GM23248 (cell line): ENCODE data around the gene KRT36. TPM values are rescaled to one million over a fixed set of nuclear protein-coding genes. Genes with fewer than 3 reads are reported as not detected.

ENCODE experiments used
- DNase-seq: peaks from one replicate; pipeline ENCODE4 v3.0.0-alpha.2; 2015
- H2AFZ ChIP-seq: fragments of 200-600 bp; sonication (generic); 2 replicates; pipeline ENCODE4 v1.6.1; 2016; ENCODE audit warnings: antibody characterized with exemption
- H3F3A ChIP-seq: fragments of 200-600 bp; sonication (generic); 2 replicates; pipeline ENCODE4 v1.6.1; 2016; ENCODE audit warnings: mild to moderate bottlenecking, antibody characterized with exemption, mixed run types; ENCODE audit not compliant: insufficient read depth
- H3K27ac ChIP-seq: fragments of 200-600 bp; sonication (generic); 2 replicates; pipeline ENCODE4 v1.5.1; 2016; ENCODE audit warnings: mild to moderate bottlenecking
- H3K27me3 ChIP-seq: fragments of 200-600 bp; sonication (generic); replicated peaks from 2 replicates; pipeline ENCODE4 v1.6.1; 2016; ENCODE audit warnings: mild to moderate bottlenecking; ENCODE audit not compliant: insufficient read depth
- H3K36me3 ChIP-seq: fragments of 200-600 bp; sonication (generic); 2 replicates; pipeline ENCODE4 v1.6.1; 2016; ENCODE audit warnings: low read depth, mild to moderate bottlenecking
- H3K4me1 ChIP-seq: fragments of 200-600 bp; sonication (generic); 2 replicates; pipeline ENCODE4 v1.6.1; 2016; ENCODE audit warnings: mild to moderate bottlenecking; ENCODE audit not compliant: insufficient read depth
- H3K4me2 ChIP-seq: fragments of 200-600 bp; sonication (generic); one replicate; pipeline ENCODE4 v1.6.1; 2016; ENCODE audit warnings: mild to moderate bottlenecking; ENCODE audit not compliant: unreplicated experiment
- H3K4me3 ChIP-seq: fragments of 200-600 bp; sonication (generic); 2 replicates; pipeline ENCODE4 v1.5.1; 2016; ENCODE audit warnings: mild to moderate bottlenecking
- H3K79me2 ChIP-seq: fragments of 200-600 bp; sonication (generic); 2 replicates; pipeline ENCODE4 v1.6.1; 2016; ENCODE audit warnings: mild to moderate bottlenecking; ENCODE audit not compliant: insufficient read depth
- H3K9ac ChIP-seq: fragments of 200-600 bp; sonication (generic); 2 replicates; pipeline ENCODE4 v1.6.1; 2016; ENCODE audit warnings: mild to moderate bottlenecking
- H3K9me2 ChIP-seq: fragments of 200-600 bp; sonication (generic); 2 replicates; pipeline ENCODE4 v1.6.1; 2016; ENCODE audit warnings: mixed run types, mild to moderate bottlenecking, moderate library complexity; ENCODE audit not compliant: insufficient read depth
- H3K9me3 ChIP-seq: fragments of 200-600 bp; sonication (generic); one replicate; pipeline ENCODE4 v1.6.1; 2017; ENCODE audit warnings: low read depth
- H4K20me1 ChIP-seq: fragments of 200-600 bp; sonication (generic); 2 replicates; pipeline ENCODE4 v1.6.0; 2016; ENCODE audit not compliant: insufficient read depth
- EZH2 ChIP-seq: fragments of 200-600 bp; sonication (generic); IDR thresholded peaks from 2 replicates; pipeline ENCODE4 v1.6.1; 2018; ENCODE audit warnings: antibody characterized with exemption, mild to moderate bottlenecking; ENCODE audit not compliant: insufficient read depth, poor library complexity, severe bottlenecking
- EZH2phosphoT487 ChIP-seq: fragments of 200-600 bp; sonication (generic); IDR thresholded peaks from 2 replicates; pipeline ENCODE4 v1.6.1; 2018; ENCODE audit warnings: antibody characterized with exemption, moderate library complexity, mild to moderate bottlenecking, low read depth; ENCODE audit not compliant: insufficient read depth
- WGBS, 2 experiments: methylation state at CpG; one replicate each; pipeline ENCODE4 v1.1.6; 2015 to 2017; ENCODE audit warnings: low lambda C conversion rate in 2 of 2, low coverage in 1 of 2; ENCODE audit errors: missing lambda C conversion rate in 2 of 2; 5-methylcytosine and 5-hydroxymethylcytosine counted together
- in situ Hi-C: fragments of 300-500 bp; cut with MboI; formaldehyde crosslinking; loops from 2 replicates; pipeline ENCODE4 v1.15.0; 2020
- polyA plus RNA-seq: library from polyadenylated mRNA; unstranded; fragments of >200 nt; fragmentation: Nextera tagmentation; extraction: Ambion mirVana; gene quantifications from 2 replicates; pipeline ENCODE4 v1.2.1, GENCODE V29; 2016
- total RNA-seq: library from RNA; depleted of rRNA; stranded (reverse); fragments of >200 nt; shearing (Covaris generic); gene quantifications from 2 replicates; pipeline ENCODE4 v1.2.3, GENCODE V29; 2014

The KRT36 gene
- total and polyA plus RNA-seq, 2 experiments from 2014 or later: not detected

DNA sequence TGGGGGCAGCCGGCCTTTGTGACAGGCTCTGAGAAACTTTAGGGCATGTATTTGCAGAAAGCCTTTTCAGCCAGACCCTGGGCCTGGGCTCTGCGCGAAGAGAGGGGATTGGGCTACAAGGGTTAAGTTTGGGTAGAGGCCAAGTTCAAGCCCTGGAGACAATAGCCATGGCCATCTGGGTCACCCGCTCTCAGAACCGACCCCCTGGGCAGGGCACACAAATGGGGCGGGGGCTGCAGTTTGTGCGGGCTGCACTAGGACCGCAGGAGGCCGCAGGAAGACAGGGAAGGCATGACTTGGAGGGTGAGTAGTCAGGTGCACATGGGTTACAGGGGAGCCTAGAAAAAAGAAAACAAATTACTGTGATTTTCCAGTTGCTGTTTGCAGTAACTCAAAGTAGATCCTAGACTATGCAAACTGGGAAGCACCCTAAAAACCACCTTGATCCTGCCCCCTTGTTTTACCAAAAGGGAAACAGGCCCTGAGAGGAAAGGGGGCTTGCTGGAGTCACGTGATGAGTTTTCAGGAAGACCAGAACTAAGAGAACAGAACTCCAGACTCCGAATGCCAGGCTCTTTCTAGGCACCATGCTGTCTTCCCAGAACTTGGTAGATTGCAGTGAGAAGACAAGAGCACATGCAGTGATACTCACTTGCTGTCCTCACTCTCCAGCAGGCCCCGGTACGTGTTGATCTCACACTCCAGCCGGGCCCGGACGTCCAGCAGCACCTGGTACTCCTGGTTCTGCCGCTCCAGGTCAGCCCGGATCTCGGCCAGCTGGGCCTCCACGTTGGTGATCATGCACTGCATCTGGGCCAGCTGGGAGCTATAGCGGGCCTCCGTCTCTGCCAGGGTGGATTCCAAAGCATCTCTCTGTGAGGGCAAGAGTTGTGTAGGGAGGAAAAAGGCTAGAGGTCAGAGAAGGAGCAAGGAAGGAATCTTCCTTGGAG is 12.6 kb downstream of the KRT36 start:
- Histone ChIP-seq H3K9ac (no peak overlapping the region), H3K9me2 (no peaks in the 10 kb centered on the region), H3K4me3 (no peak overlapping the region), H3K27me3 (no peaks in the 10 kb centered on the region), H3K36me3 (no peaks in the 10 kb centered on the region), H3K4me1 (no peaks in the 10 kb centered on the region), H3K27ac (no peak overlapping the region), H3K4me2 (no peak overlapping the region), H2AFZ (no peak overlapping the region), H3K9me3 (no peaks in the 10 kb centered on the region), H4K20me1 (no peaks in the 10 kb centered on the region), H3F3A (no peaks in the 10 kb centered on the region), H3K79me2 (no peaks in the 10 kb centered on the region)
- WGBS, 2 experiments: 81 to 83% methylated on average over 22 of the region's 22 CpGs
- TF ChIP-seq EZH2 (no peak), EZH2phosphoT487 (no peak)
- DNase-seq: no peak
- in situ Hi-C loops: no loop called here

DNA sequence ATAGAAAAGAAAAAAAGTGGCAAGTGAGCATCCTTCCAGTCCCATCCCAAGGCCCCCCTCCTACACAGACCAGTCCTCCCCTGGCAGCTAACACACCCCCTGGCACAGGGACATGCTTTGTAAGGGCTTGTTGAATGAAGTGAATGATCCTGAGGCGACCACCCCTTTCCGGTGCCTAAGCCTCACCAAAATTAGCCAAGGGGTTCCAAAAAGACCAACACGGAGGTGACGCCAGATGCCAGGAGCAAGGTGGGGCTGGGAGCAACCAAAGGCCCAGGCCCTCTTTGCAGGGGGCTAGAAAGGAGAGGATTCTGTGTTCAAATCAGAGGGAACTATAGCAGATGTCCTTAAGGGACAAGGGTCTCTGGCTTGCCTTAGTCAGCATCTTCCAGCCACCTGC is 14.3 kb downstream of the KRT36 start:
- no peak overlapping the region for H3K4me3 ChIP-seq
- no peaks in the 10 kb centered on the region for H3K36me3 ChIP-seq
- H3K79me2 ChIP-seq: no peaks in the 10 kb centered on the region
- H3K9me2 ChIP-seq: no peaks in the 10 kb centered on the region
- H2AFZ ChIP-seq: no peak overlapping the region
- H3F3A ChIP-seq: no peaks in the 10 kb centered on the region
- H3K4me1 ChIP-seq: no peaks in the 10 kb centered on the region
- WGBS, 2 experiments: 72 to 87% methylated on average over 4 of the region's 4 CpGs
- no peak for DNase-seq
- H4K20me1 ChIP-seq: no peaks in the 10 kb centered on the region
- H3K27ac ChIP-seq: no peak overlapping the region
- in situ Hi-C loops: no loop called here
- H3K9ac ChIP-seq: no peak overlapping the region
- H3K4me2 ChIP-seq: no peak overlapping the region
- no peak for TF ChIP-seq EZH2phosphoT487
- no peak for TF ChIP-seq EZH2
- peaks cover 6% of the 10 kb centered on the region; the same call in 1 of the 2 replicates for H3K27me3 ChIP-seq
- H3K9me3 ChIP-seq: peaks cover 2% of the 10 kb centered on the region

GRCh38 chr17:41474863-41475262 is 14.8 kb downstream of the KRT36 start:
- Histone ChIP-seq H3K79me2 (no peaks in the 10 kb centered on the region), H3K9ac (no peak overlapping the region), H3K9me2 (no peaks in the 10 kb centered on the region), H3K4me1 (no peaks in the 10 kb centered on the region), H4K20me1 (no peaks in the 10 kb centered on the region), H3K27me3 (peaks cover 6% of the 10 kb centered on the region; the same call in 1 of the 2 replicates), H3K27ac (no peak overlapping the region), H3F3A (no peaks in the 10 kb centered on the region), H3K4me3 (no peak overlapping the region), H2AFZ (no peak overlapping the region), H3K4me2 (no peak overlapping the region), H3K9me3 (peaks cover 2% of the 10 kb centered on the region), H3K36me3 (no peaks in the 10 kb centered on the region)
- TF ChIP-seq EZH2 (no peak), EZH2phosphoT487 (no peak)
- 22 to 27% methylated on average over 8 of the region's 8 CpGs for WGBS, 2 experiments
- in situ Hi-C loops: no loop called here
- peak; percentile 54 for DNase-seq

- peaks cover 12% of the 10 kb centered on the region for H3K4me1 ChIP-seq
- no peak overlapping the region for H3K4me3 ChIP-seq
- H3K27me3 ChIP-seq: peaks cover 8% of the 10 kb centered on the region; the same call in 1 of the 2 replicates
- H3K79me2 ChIP-seq: no peaks in the 10 kb centered on the region
- in situ Hi-C loops: no loop called here
- no peak overlapping the region for H2AFZ ChIP-seq
- no peaks in the 10 kb centered on the region for H4K20me1 ChIP-seq
- H3K9me3 ChIP-seq: peaks cover 2% of the 10 kb centered on the region
- no peak overlapping the region for H3K9ac ChIP-seq
- no peak overlapping the region for H3K4me2 ChIP-seq
- H3F3A ChIP-seq: 0 out of 2 replicates have a peak, but pooled peaks cover 3% of the 10 kb centered on the region
- no peak for DNase-seq
- no peak for TF ChIP-seq EZH2
- TF ChIP-seq EZH2phosphoT487: no peak
- no peak overlapping the region for H3K27ac ChIP-seq
- no peaks in the 10 kb centered on the region for H3K9me2 ChIP-seq
- H3K36me3 ChIP-seq: no peaks in the 10 kb centered on the region
These were observed 21.4 kb downstream of the KRT36 start for GRCh38 chr17:41468346-41468745.
